ENCODE data around the gene DNAI1. TPM values are rescaled to one million over a fixed set of nuclear protein-coding genes. Genes with fewer than 3 reads are reported as not detected.

Gene DNAI1
- total RNA-seq, 6 experiments from 2014 or later = not detected

DNA sequence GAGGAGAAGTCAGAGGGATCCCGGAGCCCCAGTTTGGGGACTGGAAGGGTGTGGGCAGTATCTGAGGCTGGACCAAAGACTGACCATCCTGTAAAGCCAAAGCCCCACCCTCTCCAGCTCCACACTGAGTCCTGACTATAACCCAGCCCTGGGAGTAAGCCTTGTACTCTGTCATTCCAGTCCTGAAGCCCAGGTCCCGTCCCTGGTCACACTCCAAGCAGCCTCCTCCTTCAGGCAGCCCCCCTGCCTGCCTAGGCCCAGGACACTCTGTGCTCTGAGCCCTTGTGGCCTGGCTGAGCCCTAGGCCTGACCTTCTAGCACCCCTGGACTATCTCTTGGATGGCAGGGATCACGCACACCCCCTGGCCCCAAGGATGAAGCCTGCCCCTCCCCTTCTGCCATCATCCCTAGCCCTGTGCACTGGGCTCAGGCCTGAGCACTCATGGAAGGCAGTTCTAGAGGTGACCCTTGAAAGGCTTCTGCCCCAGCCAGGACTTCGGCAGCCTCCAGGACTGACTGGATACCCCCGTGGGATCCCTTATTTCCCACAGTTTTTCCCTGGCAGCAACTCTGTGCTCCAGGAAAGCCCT, 92.2 kb downstream of the DNAI1 start:
- Mint-ChIP-seq H3K36me3 (ENCODE audit: low read depth) (no peaks in the 10 kb centered on the region), H3K4me3 (no peak overlapping the region), H3K27ac (no peak overlapping the region), H3K4me1 (ENCODE audit: low read depth) (no peaks in the 10 kb centered on the region), H3K27me3 (ENCODE audit: insufficient read depth) (peaks cover 41% of the 10 kb centered on the region), H3K9me3 (no peaks in the 10 kb centered on the region)
- no peak for DNase-seq
- TF ChIP-seq, protein P1, sequence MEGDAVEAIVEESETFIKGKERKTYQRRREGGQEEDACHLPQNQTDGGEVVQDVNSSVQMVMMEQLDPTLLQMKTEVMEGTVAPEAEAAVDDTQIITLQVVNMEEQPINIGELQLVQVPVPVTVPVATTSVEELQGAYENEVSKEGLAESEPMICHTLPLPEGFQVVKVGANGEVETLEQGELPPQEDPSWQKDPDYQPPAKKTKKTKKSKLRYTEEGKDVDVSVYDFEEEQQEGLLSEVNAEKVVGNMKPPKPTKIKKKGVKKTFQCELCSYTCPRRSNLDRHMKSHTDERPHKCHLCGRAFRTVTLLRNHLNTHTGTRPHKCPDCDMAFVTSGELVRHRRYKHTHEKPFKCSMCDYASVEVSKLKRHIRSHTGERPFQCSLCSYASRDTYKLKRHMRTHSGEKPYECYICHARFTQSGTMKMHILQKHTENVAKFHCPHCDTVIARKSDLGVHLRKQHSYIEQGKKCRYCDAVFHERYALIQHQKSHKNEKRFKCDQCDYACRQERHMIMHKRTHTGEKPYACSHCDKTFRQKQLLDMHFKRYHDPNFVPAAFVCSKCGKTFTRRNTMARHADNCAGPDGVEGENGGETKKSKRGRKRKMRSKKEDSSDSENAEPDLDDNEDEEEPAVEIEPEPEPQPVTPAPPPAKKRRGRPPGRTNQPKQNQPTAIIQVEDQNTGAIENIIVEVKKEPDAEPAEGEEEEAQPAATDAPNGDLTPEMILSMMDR (IDR thresholded peaks at IDR 0.05) = no peak

DNA sequence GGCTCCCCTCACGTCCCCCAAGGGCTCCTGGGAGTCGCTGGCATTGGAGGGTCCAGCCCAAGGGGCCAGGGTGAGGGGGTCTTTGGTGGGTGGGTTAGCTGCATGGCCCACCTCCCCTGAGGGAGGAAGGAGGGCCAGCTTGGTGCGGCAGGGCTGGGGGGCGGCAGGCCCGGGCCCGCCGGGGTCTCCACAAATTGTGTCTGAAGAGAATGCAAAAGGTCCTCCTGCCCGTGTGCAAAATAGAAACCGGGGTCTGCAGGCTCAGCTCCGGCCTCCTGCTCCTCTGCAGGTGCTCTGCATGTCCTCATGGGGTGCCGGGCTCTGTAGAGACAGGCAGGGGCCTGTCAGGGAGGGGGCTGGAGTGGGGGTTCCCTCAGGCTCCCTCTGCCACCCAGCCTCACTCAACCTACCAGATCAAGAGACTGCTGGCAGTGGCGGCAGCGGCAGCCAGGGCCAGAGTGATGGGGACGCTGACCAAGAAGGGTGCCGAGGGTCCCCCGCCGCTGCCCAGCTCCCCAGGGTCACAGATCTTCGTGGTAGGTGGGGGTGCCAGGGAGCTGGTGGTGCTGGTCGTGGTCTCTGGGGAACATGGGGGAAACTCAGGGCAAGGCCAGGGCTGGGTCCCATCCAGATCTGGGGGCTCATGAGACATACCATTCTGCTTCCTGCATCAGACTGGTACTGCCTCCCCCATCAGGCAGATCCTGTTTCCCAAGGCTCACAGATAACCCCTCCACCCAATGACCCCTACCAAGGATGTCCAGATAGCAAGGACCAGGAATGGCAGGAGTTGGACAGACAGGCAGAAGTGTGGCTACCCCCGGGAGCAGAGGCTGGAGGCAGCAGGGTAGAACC, 93.4 kb downstream of the DNAI1 start:
- peaks cover 48% of the 10 kb centered on the region for H3K27me3 Mint-ChIP-seq (ENCODE audit: insufficient read depth)
- no peak for DNase-seq
- H3K4me3 Mint-ChIP-seq = no peak overlapping the region
- no peak overlapping the region for H3K27ac Mint-ChIP-seq
- no peaks in the 10 kb centered on the region for H3K9me3 Mint-ChIP-seq
- TF ChIP-seq, protein P1 (IDR thresholded peaks at IDR 0.05) = no peak
- no peaks in the 10 kb centered on the region for H3K36me3 Mint-ChIP-seq (ENCODE audit: low read depth)
- no peaks in the 10 kb centered on the region for H3K4me1 Mint-ChIP-seq (ENCODE audit: low read depth)

- Mint-ChIP-seq H3K27ac (no peak overlapping the region), H3K4me3 (no peak overlapping the region), H3K27me3 (ENCODE audit: insufficient read depth) (peaks cover 49% of the 10 kb centered on the region), H3K4me1 (ENCODE audit: low read depth) (no peaks in the 10 kb centered on the region), H3K9me3 (no peaks in the 10 kb centered on the region), H3K36me3 (ENCODE audit: low read depth) (no peaks in the 10 kb centered on the region)
- no peak for DNase-seq
- TF ChIP-seq, protein P1 (IDR thresholded peaks at IDR 0.05) = no peak
Observed at GRCh38 chr9:34552606-34552981, 94.0 kb downstream of the DNAI1 start.

DNA sequence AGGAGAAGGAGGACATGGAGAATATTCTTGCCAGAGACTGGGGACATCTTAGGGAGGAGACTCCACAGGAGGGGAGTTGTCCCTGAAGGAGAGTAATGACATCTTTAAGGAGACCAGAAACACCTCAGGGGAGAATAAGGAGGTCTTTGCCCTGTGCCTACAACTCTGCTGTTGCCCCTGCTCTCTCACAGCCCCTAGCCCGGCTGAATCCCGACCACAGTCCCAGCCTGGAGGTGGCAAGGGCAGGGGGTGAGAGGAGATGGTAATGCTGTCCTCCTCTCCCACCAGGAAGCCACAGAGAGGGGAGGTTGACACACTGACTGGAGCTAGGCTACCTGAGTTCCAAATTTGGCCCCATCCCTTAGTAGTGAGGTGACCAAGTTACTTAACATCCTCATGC, 94.4 kb downstream of the DNAI1 start:
- Mint-ChIP-seq H3K27ac (no peak overlapping the region), H3K9me3 (no peaks in the 10 kb centered on the region), H3K27me3 (ENCODE audit: insufficient read depth) (peaks cover 49% of the 10 kb centered on the region), H3K36me3 (ENCODE audit: low read depth) (no peaks in the 10 kb centered on the region), H3K4me3 (no peak overlapping the region), H3K4me1 (ENCODE audit: low read depth) (no peaks in the 10 kb centered on the region)
- no peak for DNase-seq
- TF ChIP-seq, protein P1 (IDR thresholded peaks at IDR 0.05) = no peak

GRCh38 chr9:34553511-34554021, 95.0 kb downstream of the DNAI1 start:
- H3K4me1 Mint-ChIP-seq (ENCODE audit: low read depth) = no peaks in the 10 kb centered on the region
- no peak for DNase-seq
- no peak overlapping the region for H3K27ac Mint-ChIP-seq
- H3K27me3 Mint-ChIP-seq (ENCODE audit: insufficient read depth) = peaks cover 46% of the 10 kb centered on the region
- no peaks in the 10 kb centered on the region for H3K9me3 Mint-ChIP-seq
- TF ChIP-seq, protein P1 (IDR thresholded peaks at IDR 0.05) = no peak
- H3K4me3 Mint-ChIP-seq = no peak overlapping the region
- no peaks in the 10 kb centered on the region for H3K36me3 Mint-ChIP-seq (ENCODE audit: low read depth)

All from HFFc6 (cell line).